ENCODE results near the gene HIGD1B. TPM values are rescaled to one million over a fixed set of nuclear protein-coding genes. Genes with fewer than 3 reads are reported as not detected.

Gene HIGD1B
- total and polyA plus RNA-seq, 4 donors, result 3.0 to 25.4 (median 18.0) TPM

DNA sequence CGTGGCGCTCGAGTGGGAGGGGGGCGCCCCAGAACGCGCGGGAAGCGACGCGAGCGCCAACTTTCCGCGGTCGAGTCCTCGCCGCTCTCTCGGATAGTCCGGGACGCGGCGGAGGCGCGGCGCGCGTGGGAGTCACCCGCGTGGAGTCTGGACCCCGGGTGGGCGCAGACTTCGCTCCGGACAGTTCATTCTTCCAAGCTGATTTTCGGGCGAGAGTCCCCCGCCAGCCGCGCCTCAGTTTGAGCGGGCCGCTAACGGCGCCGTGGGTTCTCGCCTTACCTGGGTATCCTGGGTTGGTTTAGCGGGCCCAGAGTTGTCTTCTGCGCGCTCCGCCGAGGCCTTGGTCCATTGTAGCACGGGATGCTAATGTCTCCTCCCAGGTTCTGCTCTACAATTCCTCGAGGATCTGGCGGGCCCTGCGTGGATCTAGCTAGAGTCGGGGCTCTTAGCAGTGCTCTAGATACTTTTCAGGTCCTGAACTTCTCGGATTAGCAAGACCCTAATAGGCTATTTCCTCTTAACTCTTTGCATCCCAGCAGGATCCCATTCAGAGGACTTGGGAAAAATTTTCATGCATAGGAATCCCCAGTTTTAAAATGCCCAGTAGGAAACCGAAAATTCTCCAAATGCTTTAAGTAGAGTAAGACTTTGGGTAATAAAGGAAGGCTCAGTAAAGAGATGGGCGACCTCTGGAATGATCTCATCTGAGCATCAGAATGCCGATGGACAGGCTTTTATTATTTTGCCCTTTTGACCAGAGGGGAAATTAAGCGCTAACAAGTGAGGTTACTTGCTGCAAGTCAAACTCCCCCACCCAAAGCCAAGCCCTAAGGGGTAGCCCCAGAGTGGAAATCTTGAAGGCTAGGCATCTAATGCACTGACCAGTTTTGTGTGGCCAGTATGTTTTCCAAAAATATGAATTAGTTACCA is 17.1 kb upstream of the HIGD1B start:
- peak overlapping the region; percentile 78 for H3K4me3 ChIP-seq
- TF ChIP-seq, protein P1, sequence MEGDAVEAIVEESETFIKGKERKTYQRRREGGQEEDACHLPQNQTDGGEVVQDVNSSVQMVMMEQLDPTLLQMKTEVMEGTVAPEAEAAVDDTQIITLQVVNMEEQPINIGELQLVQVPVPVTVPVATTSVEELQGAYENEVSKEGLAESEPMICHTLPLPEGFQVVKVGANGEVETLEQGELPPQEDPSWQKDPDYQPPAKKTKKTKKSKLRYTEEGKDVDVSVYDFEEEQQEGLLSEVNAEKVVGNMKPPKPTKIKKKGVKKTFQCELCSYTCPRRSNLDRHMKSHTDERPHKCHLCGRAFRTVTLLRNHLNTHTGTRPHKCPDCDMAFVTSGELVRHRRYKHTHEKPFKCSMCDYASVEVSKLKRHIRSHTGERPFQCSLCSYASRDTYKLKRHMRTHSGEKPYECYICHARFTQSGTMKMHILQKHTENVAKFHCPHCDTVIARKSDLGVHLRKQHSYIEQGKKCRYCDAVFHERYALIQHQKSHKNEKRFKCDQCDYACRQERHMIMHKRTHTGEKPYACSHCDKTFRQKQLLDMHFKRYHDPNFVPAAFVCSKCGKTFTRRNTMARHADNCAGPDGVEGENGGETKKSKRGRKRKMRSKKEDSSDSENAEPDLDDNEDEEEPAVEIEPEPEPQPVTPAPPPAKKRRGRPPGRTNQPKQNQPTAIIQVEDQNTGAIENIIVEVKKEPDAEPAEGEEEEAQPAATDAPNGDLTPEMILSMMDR (IDR thresholded peaks at IDR 0.05; ENCODE audit: control extremely low read depth, extremely low read depth), result no peak
- no peak for ATAC-seq (ENCODE audit: insufficient read depth, low FRiP score)
- no peaks in the 10 kb centered on the region for H3K36me3 ChIP-seq (ENCODE audit: control insufficient read depth in 4 of 4, insufficient read depth in 4 of 4, low read length in 4 of 4)
- H3K27ac ChIP-seq (ENCODE audit: low read depth in 1 of 2, low read length in 1 of 2), result peak overlapping the region; percentile 75 to 99
- peaks cover 0 to 20% (median 4%) of the 10 kb centered on the region in 5 donors for H3K4me1 ChIP-seq (ENCODE audit: control insufficient read depth in 5 of 5, insufficient read depth in 5 of 5, low read length in 5 of 5)
- no peaks in the 10 kb centered on the region for H3K27me3 ChIP-seq (ENCODE audit: control insufficient read depth in 3 of 3, insufficient read depth in 3 of 3, low read length in 2 of 3)
- peak overlapping the region in 1 of 2 donors; percentile 34 for H3K9ac ChIP-seq (ENCODE audit: insufficient read depth in 1 of 2, low read length in 2 of 2)
- WGBS, 2 donors, result 6% methylated on average over 31 to 58 of the region's 58 CpGs
- no peaks in the 10 kb centered on the region for H3K9me3 ChIP-seq (ENCODE audit: control insufficient read depth in 4 of 4, insufficient read depth in 3 of 4, low read length in 3 of 4)
- DNase-seq, result peak; percentile 41 to 55 (median 50)

DNA sequence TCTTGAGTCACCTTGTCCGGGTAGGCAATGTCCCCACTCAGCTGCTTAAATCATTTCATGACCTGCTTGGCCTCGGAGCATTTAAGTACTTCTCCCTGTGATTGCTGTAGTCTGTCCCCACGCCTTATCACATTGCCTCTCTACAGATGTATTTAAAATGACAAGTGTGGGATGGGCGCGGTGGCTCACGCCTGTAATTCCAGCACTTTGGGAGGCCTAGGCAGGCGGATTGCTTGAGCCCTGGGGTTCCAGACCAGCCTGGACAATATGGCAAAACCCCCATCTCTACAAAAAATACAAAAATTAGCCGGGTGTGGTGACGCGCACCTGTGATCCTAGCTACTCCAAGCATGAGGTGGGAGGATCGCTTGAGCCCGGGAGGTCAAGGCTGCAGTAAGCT is 16.3 kb upstream of the HIGD1B start:
- H3K27me3 ChIP-seq (ENCODE audit: control insufficient read depth in 3 of 3, insufficient read depth in 3 of 3, low read length in 2 of 3), result no peaks in the 10 kb centered on the region
- WGBS, 2 donors, result 79 to 93% methylated on average over 12 of the region's 12 CpGs
- TF ChIP-seq, protein P1 (IDR thresholded peaks at IDR 0.05; ENCODE audit: control extremely low read depth, extremely low read depth), result no peak
- peaks cover 0 to 20% (median 4%) of the 10 kb centered on the region in 5 donors for H3K4me1 ChIP-seq (ENCODE audit: control insufficient read depth in 5 of 5, insufficient read depth in 5 of 5, low read length in 5 of 5)
- no peaks in the 10 kb centered on the region for H3K9me3 ChIP-seq (ENCODE audit: control insufficient read depth in 4 of 4, insufficient read depth in 3 of 4, low read length in 3 of 4)
- DNase-seq (no peak), ATAC-seq (ENCODE audit: insufficient read depth, low FRiP score) (no peak)
- H3K27ac ChIP-seq (ENCODE audit: low read depth in 1 of 2, low read length in 1 of 2), result peak overlapping the region in 1 of 2 donors; percentile 99
- H3K36me3 ChIP-seq (ENCODE audit: control insufficient read depth in 4 of 4, insufficient read depth in 4 of 4, low read length in 4 of 4), result no peaks in the 10 kb centered on the region
- no peak overlapping the region for H3K9ac ChIP-seq (ENCODE audit: insufficient read depth in 1 of 2, low read length in 2 of 2)
- H3K4me3 ChIP-seq, result no peak overlapping the region

DNA sequence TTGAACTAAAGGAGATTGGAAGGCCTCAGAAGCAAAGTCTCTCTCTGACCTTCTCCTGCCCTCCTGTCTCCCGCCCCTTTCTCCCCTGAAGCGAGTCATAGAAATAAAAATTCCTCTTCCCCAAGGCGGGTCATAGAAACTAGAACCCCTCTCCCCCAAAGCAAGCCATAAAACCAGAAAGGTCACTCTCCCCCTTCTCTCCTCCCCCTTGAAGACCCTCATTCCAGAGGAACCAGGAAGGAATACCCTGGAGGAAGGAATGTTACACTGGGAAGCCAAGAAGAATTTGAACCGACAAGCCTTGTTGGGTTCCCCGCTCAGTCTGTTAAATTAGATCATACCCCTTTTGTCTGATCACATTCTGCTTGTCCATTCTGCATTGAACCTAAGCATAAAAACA is 14.9 kb upstream of the HIGD1B start:
- ATAC-seq (ENCODE audit: insufficient read depth, low FRiP score) (no peak), DNase-seq (no peak)
- H3K36me3 ChIP-seq (ENCODE audit: control insufficient read depth in 4 of 4, insufficient read depth in 4 of 4, low read length in 4 of 4), result no peaks in the 10 kb centered on the region
- WGBS, 2 donors, result 90 to 93% methylated on average over 5 of the region's 5 CpGs
- H3K9ac ChIP-seq (ENCODE audit: insufficient read depth in 1 of 2, low read length in 2 of 2), result no peak overlapping the region
- TF ChIP-seq, protein P1 (IDR thresholded peaks at IDR 0.05; ENCODE audit: control extremely low read depth, extremely low read depth), result no peak
- H3K4me3 ChIP-seq, result no peak overlapping the region
- H3K27ac ChIP-seq (ENCODE audit: low read depth in 1 of 2, low read length in 1 of 2), result no peak overlapping the region
- H3K9me3 ChIP-seq (ENCODE audit: control insufficient read depth in 4 of 4, insufficient read depth in 3 of 4, low read length in 3 of 4), result no peaks in the 10 kb centered on the region
- H3K4me1 ChIP-seq (ENCODE audit: control insufficient read depth in 5 of 5, insufficient read depth in 5 of 5, low read length in 5 of 5), result peaks cover 0 to 15% (median 4%) of the 10 kb centered on the region in 5 donors
- no peaks in the 10 kb centered on the region for H3K27me3 ChIP-seq (ENCODE audit: control insufficient read depth in 3 of 3, insufficient read depth in 3 of 3, low read length in 2 of 3)

Measured in lung (tissue), 12 donors.